IMR-90 (cell line): Measurements from ENCODE around the gene SELENOS.

Source experiments
- MAFK ChIP-seq: IDR thresholded peaks from 2 replicates; pipeline ENCODE4 v1.6.1; 2012; ENCODE audit warnings: low read depth, low read length, improper control_type of control experiment
- NFE2L2 ChIP-seq: fragments of 150-350 bp; IDR thresholded peaks from 2 replicates; pipeline ENCODE4 v1.6.1; 2016; ENCODE audit warnings: low read depth, mild to moderate bottlenecking, low read length
- POLR2A ChIP-seq: IDR thresholded peaks from 2 replicates; pipeline ENCODE4 v1.6.1; 2012; ENCODE audit warnings: mild to moderate bottlenecking, low read depth, low read length
- RCOR1 ChIP-seq: IDR thresholded peaks from 2 replicates; pipeline ENCODE4 v1.6.1; 2012; ENCODE audit warnings: mild to moderate bottlenecking, low read length, improper control_type of control experiment; ENCODE audit not compliant: insufficient replicate concordance
- RFX5 ChIP-seq: IDR thresholded peaks from 2 replicates; pipeline ENCODE4 v1.8.0; 2012; ENCODE audit warnings: low read depth, mild to moderate bottlenecking, low read length, moderate library complexity
- TF ChIP-seq, protein P1 (sequence below): fragments of 150-350 bp; IDR thresholded peaks from 2 replicates; pipeline ENCODE4 v1.6.1; 2017; ENCODE audit warnings: mild to moderate bottlenecking, antibody characterized with exemption, low read length, low read depth
- TF ChIP-seq, protein P2 (sequence below): conservative IDR thresholded peaks from 2 replicates; pipeline ENCODE4 v1.5.1; 2012; ENCODE audit warnings: mild to moderate bottlenecking, low read depth, low read length, improper control_type of control experiment

DNA sequence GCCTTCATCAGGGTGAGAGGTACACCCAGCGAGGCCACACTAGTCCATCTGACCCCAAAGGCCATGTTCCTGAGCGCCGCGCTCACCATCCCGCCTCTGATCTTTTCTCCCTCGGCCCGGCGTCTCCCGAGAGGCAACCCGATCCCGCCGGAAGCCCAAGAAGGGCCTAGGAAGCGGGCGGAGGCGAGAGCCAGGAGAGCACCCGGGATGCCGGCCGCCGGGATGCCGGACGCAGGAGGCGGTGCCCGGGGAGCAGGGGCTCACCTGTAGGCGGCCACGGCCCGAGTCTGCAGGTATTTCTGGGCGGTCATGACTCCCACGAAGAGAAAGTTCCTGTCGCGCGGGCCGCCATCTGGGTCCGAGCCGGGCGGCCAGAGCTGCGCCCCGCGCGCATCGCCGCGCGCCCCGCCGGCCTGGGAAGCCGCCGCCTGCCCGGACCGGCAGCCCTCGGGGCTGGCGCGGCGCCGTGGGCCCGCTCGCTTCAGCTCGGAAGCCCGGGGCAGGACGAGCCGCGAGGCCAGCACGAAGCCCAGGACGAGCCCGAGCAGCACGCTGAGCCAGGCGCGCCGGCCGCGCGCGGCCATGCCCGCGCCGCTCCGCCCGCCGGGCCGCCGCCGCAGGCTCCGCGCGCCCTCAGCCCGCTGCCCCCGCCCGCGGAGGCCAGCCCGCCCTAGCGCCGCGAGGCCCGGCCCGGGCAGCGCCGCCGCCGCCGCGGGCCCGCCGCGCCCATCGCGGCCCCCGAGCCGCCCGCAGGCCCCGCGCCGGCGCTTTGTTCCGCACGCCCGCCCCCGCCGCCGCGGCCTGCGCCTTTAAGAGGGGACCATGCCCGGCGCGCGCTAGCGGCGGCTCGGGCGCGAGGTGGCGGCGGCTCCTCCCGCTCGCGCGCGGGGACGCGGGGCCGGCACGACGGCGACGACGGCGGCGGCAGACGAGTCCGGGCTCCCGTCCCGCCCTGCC lies 26.1 kb downstream of the SELENOS start:
- TF ChIP-seq, protein P1, sequence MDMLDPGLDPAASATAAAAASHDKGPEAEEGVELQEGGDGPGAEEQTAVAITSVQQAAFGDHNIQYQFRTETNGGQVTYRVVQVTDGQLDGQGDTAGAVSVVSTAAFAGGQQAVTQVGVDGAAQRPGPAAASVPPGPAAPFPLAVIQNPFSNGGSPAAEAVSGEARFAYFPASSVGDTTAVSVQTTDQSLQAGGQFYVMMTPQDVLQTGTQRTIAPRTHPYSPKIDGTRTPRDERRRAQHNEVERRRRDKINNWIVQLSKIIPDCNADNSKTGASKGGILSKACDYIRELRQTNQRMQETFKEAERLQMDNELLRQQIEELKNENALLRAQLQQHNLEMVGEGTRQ, result no peak
- TF ChIP-seq RFX5 (no peak), RCOR1 (no peak), NFE2L2 (no peak), POLR2A (no peak; the same call in none of the 2 replicates), MAFK (no peak)
- TF ChIP-seq, protein P2, sequence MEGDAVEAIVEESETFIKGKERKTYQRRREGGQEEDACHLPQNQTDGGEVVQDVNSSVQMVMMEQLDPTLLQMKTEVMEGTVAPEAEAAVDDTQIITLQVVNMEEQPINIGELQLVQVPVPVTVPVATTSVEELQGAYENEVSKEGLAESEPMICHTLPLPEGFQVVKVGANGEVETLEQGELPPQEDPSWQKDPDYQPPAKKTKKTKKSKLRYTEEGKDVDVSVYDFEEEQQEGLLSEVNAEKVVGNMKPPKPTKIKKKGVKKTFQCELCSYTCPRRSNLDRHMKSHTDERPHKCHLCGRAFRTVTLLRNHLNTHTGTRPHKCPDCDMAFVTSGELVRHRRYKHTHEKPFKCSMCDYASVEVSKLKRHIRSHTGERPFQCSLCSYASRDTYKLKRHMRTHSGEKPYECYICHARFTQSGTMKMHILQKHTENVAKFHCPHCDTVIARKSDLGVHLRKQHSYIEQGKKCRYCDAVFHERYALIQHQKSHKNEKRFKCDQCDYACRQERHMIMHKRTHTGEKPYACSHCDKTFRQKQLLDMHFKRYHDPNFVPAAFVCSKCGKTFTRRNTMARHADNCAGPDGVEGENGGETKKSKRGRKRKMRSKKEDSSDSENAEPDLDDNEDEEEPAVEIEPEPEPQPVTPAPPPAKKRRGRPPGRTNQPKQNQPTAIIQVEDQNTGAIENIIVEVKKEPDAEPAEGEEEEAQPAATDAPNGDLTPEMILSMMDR, result no peak
